Astrocyte of the cerebellum (primary cell): Measurements from ENCODE around the gene CYP26B1.
A peak's percentile ranks its signal among the peaks of the same experiment; 100 is the strongest.

ENCODE experiments used
- DNase-seq: peaks from one replicate; pipeline ENCODE4 v3.0.0-alpha.2; 2011; ENCODE audit warnings: low read depth
- H3K4me3 ChIP-seq: 2 replicates; pipeline ENCODE4 v1.5.1; 2011; ENCODE audit warnings: mild to moderate bottlenecking, low read depth, low read length, moderate library complexity
- CTCF ChIP-seq: IDR thresholded peaks from 2 replicates; pipeline ENCODE4 v1.5.1; 2012; ENCODE audit warnings: low read length, low read depth, moderate library complexity, mild to moderate bottlenecking; ENCODE audit errors: missing control alignments
- in situ Hi-C: cut with HindIII; loops from 2 replicates; pipeline ENCODE4 v1.10.0; 2017; ENCODE audit warnings: low sequenced_read_pairs

The CYP26B1 gene

GRCh38 chr2:72118951-72119350 lies 28.7 kb downstream of the CYP26B1 start:
- no peak for TF ChIP-seq CTCF
- DNase-seq, result no peak
- in situ Hi-C loops, result no loop called here
- H3K4me3 ChIP-seq, result no peak overlapping the region

GRCh38 chr2:72118386-72118785 lies 29.3 kb downstream of the CYP26B1 start:
- DNase-seq, result no peak
- H3K4me3 ChIP-seq, result no peak overlapping the region
- in situ Hi-C loops, result no loop called here
- TF ChIP-seq CTCF, result no peak

GRCh38 chr2:72117718-72118117 lies 29.9 kb downstream of the CYP26B1 start:
- no peak for TF ChIP-seq CTCF
- no peak for DNase-seq
- H3K4me3 ChIP-seq, result no peak overlapping the region
- in situ Hi-C loops, result no loop called here

GRCh38 chr2:72117029-72117428 lies 30.6 kb downstream of the CYP26B1 start:
- TF ChIP-seq CTCF, result no peak
- in situ Hi-C loops, result no loop called here
- no peak overlapping the region for H3K4me3 ChIP-seq
- no peak for DNase-seq

GRCh38 chr2:72116081-72116533 lies 31.6 kb downstream of the CYP26B1 start:
- no peak overlapping the region for H3K4me3 ChIP-seq
- in situ Hi-C loops, result no loop called here
- TF ChIP-seq CTCF, result peak; percentile 58
- no peak for DNase-seq

GRCh38 chr2:72115110-72116080 lies 32.3 kb downstream of the CYP26B1 start:
- in situ Hi-C loops, result no loop called here
- TF ChIP-seq CTCF, result no peak
- H3K4me3 ChIP-seq, result no peak overlapping the region
- DNase-seq, result peak; percentile 79
